Skeletal muscle tissue (tissue), 4 donors: ENCODE data around the gene FBXO47. TPM values are rescaled to one million over a fixed set of nuclear protein-coding genes. Genes with fewer than 3 reads are reported as not detected.
"Not testable (repeated sequence)": the region's sequence is repeated elsewhere in the genome, so short reads cannot be mapped to it uniquely, and the experiment has no call there.

Experiments
- H3K27ac ChIP-seq: one replicate; pipeline ENCODE4 v1.7.0; 2013; ENCODE audit warnings: mild to moderate bottlenecking, low read depth, low read length, inconsistent platforms
- H3K27me3 ChIP-seq, 3 donors: one replicate each; pipeline ENCODE4 v1.7.0; 2013; ENCODE audit warnings: low read length in 3 of 3; ENCODE audit not compliant: control insufficient read depth in 3 of 3, insufficient read depth in 3 of 3
- H3K36me3 ChIP-seq, 3 donors: one replicate each; pipeline ENCODE4 v1.7.0; 2013; ENCODE audit warnings: low read length in 3 of 3; ENCODE audit not compliant: control insufficient read depth in 3 of 3, insufficient read depth in 3 of 3
- H3K4me1 ChIP-seq, 3 donors: one replicate each; pipeline ENCODE4 v1.7.0; 2013; ENCODE audit warnings: low read length in 3 of 3, mild to moderate bottlenecking in 3 of 3; ENCODE audit not compliant: control insufficient read depth in 3 of 3, insufficient read depth in 3 of 3
- H3K4me3 ChIP-seq, 3 donors: one replicate each; pipeline ENCODE4 v1.7.0; 2013; ENCODE audit warnings: low read length in 3 of 3
- H3K9ac ChIP-seq, 3 donors: one replicate each; pipeline ENCODE4 v1.7.0; 2013; ENCODE audit warnings: low read length in 3 of 3, mild to moderate bottlenecking in 3 of 3, moderate library complexity in 2 of 3, low read depth in 1 of 3
- H3K9me3 ChIP-seq, 3 donors: one replicate each; pipeline ENCODE4 v1.7.0; 2013; ENCODE audit warnings: low read length in 3 of 3; ENCODE audit not compliant: control insufficient read depth in 3 of 3
- total RNA-seq: library from RNA; depleted of rRNA; stranded (reverse); fragments of >200 nt; gene quantifications from one replicate; pipeline ENCODE4 v1.2.3, GENCODE V29; 2014
- donor health status: Osteomylitis.

FBXO47 gene
- total RNA-seq, 1 donor from 2014 or later, result not detected

DNA sequence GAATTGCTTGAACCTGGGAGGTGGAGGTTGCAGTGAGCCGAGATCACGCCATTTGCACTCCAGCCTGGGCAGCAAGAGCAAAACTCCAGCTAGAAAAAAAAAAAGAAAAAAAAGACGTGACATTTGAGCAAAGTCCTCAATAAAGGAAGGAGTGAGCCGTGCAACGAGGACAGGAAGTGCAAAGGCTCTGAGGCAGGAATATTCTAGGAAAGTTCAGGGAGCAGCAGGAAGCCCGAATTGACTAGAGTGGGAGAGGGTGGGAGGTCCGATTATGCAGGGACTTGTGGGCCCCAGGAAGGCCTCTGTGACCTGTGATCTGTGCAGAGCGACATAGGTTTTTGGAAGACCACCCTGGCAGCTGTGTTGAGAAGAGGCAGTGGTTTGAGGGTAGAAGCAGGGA is 50.4 kb downstream of the FBXO47 start:
- H3K27me3 ChIP-seq, result no peaks in the 10 kb centered on the region
- H3K4me3 ChIP-seq, result no peak overlapping the region
- no peak overlapping the region for H3K27ac ChIP-seq
- no peaks in the 10 kb centered on the region for H3K9me3 ChIP-seq
- peaks cover 29 to 48% (median 36%) of the 10 kb centered on the region in 3 donors for H3K36me3 ChIP-seq
- H3K9ac ChIP-seq, result no peak overlapping the region
- H3K4me1 ChIP-seq, result peaks cover 26 to 46% (median 33%) of the 10 kb centered on the region in 3 donors

DNA sequence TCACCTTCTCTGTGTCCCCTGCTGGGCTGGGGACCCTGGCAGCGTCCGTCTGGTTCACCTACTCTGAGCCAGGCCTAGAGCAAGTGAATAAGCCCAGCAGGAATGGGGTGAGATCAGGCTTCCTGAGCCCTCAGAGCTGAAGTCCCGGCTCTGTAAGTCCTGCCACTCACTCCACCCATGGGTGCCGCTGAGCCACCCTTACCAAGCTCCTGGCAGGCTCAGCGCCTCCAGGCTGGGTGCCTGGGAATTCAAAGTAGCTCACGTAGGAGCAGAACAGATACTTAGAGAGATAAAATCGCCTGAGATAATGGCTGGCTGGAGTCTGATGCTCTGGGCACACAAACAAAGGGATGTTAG is 51.6 kb downstream of the FBXO47 start:
- H3K4me1 ChIP-seq, result peaks cover 18 to 48% (median 36%) of the 10 kb centered on the region in 3 donors
- peaks cover 29 to 50% (median 38%) of the 10 kb centered on the region in 3 donors for H3K36me3 ChIP-seq
- no peak overlapping the region for H3K27ac ChIP-seq

GRCh38 chr17:38914741-38915638 is 52.2 kb downstream of the FBXO47 start:
- no peak overlapping the region for H3K4me3 ChIP-seq
- H3K27ac ChIP-seq, result no peak overlapping the region
- H3K36me3 ChIP-seq, result peaks cover 27 to 47% (median 40%) of the 10 kb centered on the region in 3 donors

More for the DNA sequence above, 51.6 kb downstream of the FBXO47 start:
- H3K4me3 ChIP-seq, result no peak overlapping the region
- H3K27me3 ChIP-seq, result no peaks in the 10 kb centered on the region
- H3K9me3 ChIP-seq, result no peaks in the 10 kb centered on the region
- no peak overlapping the region for H3K9ac ChIP-seq

DNA sequence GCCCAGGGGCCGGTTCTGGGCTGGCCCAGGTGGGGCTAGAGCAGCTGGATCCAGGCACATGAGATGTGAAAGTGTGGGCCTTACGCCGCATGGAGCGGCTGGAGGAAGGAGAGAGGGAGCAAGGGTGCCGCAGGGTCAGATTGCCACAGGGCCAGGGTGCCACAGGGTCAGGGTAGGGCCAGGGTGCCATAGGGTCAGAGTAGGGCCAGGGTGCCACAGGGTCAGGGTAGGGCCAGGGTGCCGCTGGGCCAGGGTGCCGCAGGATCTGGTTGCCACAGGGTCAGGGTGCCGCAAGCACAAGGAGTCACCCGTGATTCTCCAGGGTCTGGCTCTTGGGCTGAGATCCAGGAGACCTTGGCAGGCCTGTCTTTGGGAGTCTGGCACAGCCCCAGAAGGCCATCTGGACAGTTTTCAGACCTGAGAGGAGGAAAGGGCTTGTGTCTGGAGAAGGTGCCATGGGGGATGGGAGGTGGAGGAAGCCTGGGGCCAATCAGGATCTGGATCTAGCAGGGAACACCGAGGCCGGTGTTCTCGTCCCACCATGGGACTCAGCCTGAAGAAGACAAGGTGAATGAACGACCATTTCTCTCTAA is 54.9 kb downstream of the FBXO47 start:
- no peaks in the 10 kb centered on the region for H3K27me3 ChIP-seq
- peak overlapping the region in 2 of 3 donors; percentile 23 to 45 for H3K9ac ChIP-seq
- no peaks in the 10 kb centered on the region for H3K9me3 ChIP-seq
- no peak overlapping the region for H3K27ac ChIP-seq
- H3K4me3 ChIP-seq, result no peak overlapping the region
- peaks cover 26 to 43% (median 33%) of the 10 kb centered on the region in 3 donors for H3K4me1 ChIP-seq
- peaks cover 19 to 32% (median 27%) of the 10 kb centered on the region in 3 donors for H3K36me3 ChIP-seq

More at GRCh38 chr17:38914741-38915638, 52.2 kb downstream of the FBXO47 start:
- no peak overlapping the region for H3K9ac ChIP-seq
- H3K9me3 ChIP-seq, result no peaks in the 10 kb centered on the region
- no peaks in the 10 kb centered on the region for H3K27me3 ChIP-seq
- H3K4me1 ChIP-seq, result peaks cover 15 to 44% (median 30%) of the 10 kb centered on the region in 3 donors

- H3K27me3 ChIP-seq, H3K4me3 ChIP-seq, H3K9me3 ChIP-seq, H3K27ac ChIP-seq, H3K9ac ChIP-seq: not testable (repeated sequence)
- Histone ChIP-seq H3K4me1 (peaks cover 29 to 48% (median 39%) of the 10 kb centered on the region in 3 donors), H3K36me3 (peaks cover 17 to 27% (median 27%) of the 10 kb centered on the region in 3 donors)
Measured at GRCh38 chr17:38911731-38912081, 55.5 kb downstream of the FBXO47 start.

DNA sequence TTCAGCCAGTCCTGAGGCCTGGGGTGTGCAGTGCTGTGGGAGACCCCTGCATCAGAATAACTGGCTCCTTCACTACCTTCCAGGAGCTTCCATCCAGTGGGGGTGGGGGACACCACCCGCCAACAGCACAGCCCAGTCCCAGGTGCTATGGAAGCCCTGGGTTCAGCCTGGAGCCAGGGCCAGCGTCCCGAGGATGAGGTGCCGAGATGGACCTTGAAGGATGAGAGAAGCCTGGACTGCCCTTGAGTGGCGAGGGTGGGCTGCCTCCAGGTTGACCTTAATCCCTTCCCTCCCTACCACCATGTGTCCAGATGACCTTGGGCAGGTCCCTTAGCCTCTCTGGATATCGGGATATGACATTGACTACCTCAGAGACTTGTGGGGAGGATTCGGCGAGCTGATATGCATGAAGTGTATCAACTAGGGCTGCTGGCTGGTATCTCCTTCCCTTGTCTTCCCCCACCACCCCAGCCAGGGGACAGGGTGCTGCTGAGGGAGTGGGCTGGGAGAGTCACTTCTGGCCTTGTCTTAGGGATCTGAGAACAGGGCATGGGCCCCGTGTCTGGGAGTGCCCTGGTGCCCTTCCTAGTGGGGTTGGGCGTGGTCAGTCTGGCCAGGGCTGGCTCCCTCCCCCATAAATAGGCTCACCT is 56.0 kb downstream of the FBXO47 start:
- Histone ChIP-seq H3K9ac (no peak overlapping the region), H3K36me3 (peaks cover 17 to 27% (median 27%) of the 10 kb centered on the region in 3 donors), H3K27ac (no peak overlapping the region), H3K4me3 (no peak overlapping the region), H3K27me3 (no peaks in the 10 kb centered on the region), H3K9me3 (no peaks in the 10 kb centered on the region), H3K4me1 (peaks cover 33 to 51% (median 42%) of the 10 kb centered on the region in 3 donors)

GRCh38 chr17:38910325-38910724 is 56.9 kb downstream of the FBXO47 start:
- H3K27me3 ChIP-seq, result no peaks in the 10 kb centered on the region
- peaks cover 33 to 54% (median 42%) of the 10 kb centered on the region in 3 donors for H3K4me1 ChIP-seq
- H3K4me3 ChIP-seq, result no peak overlapping the region
- H3K27ac ChIP-seq, result no peak overlapping the region
- H3K9ac ChIP-seq, result no peak overlapping the region
- H3K9me3 ChIP-seq, result no peaks in the 10 kb centered on the region
- H3K36me3 ChIP-seq, result peaks cover 12 to 22% (median 19%) of the 10 kb centered on the region in 3 donors

DNA sequence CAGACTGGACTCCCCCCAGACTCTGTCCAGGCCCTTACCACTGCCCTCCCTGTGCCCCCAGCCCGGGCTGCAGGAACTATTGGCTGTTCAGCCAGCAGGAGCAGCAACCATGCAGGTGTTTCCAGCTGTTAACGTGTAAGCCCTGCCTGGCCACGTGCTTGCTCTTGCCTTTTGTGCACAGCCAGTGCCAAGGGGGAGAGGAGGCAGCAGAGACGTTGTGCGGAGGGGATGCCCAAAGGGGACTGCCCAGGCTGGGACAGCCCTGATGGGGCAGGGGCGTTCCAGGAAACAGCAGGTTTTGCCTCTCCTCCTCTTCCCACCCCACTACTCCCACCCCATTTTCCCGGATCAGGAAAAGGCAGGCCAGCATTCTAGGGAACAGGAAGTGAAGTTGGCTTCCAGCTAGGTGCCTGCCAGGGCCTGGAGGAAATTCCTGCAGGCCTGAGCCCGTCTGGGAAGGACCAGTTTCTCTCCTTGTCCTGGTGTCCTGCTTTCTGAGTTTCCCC is 58.5 kb downstream of the FBXO47 start:
- Histone ChIP-seq H3K36me3 (peaks cover 2 to 11% (median 5%) of the 10 kb centered on the region in 3 donors), H3K4me3 (no peak overlapping the region)

DNA sequence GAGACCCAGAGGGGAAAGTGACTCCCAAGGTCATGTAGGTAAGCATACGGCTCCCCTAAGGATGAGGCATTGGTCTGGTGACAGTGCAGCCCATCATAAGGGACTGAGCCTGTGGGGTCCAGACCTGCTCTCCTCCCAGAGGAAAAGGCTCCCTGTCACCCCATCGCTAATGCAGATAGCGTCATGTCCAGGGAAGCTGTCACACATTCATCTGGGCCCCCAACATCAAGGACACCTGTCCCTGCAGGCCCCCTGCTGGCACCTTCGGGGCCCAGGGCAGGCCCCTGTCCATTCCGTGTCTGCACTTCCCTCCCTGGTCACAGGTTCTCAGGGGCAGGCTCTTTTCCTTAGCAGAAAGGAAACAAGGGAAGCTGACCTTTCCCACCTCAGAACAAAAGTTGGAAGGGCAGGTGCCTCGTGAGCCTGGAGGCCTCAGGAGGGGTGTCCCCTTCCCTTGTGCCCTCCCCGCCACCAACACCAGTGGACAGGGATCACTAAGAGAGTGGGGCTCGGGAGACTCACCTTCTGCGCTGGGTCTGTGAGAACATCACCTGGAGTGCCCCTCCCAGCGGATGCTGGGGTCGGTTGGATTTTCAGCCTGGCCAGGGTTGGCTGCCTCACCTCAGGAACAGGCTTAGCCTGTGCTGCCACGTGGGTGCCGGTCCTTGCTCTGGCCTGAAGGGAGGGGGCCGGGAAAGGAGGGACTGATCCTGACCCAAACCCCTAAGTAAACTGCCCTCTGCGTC is 59.1 kb downstream of the FBXO47 start:
- Histone ChIP-seq H3K4me1 (peaks cover 30 to 46% (median 42%) of the 10 kb centered on the region in 3 donors), H3K36me3 (peaks cover 2 to 11% (median 5%) of the 10 kb centered on the region in 3 donors), H3K27me3 (no peaks in the 10 kb centered on the region), H3K4me3 (no peak overlapping the region), H3K9me3 (no peaks in the 10 kb centered on the region), H3K9ac (peak overlapping the region in 2 of 3 donors; percentile 25 to 38), H3K27ac (peak overlapping the region; percentile 51)

More for the DNA sequence above, 58.5 kb downstream of the FBXO47 start:
- peaks cover 33 to 49% (median 42%) of the 10 kb centered on the region in 3 donors for H3K4me1 ChIP-seq
- H3K9ac ChIP-seq, result peak overlapping the region in 1 of 3 donors; percentile 25
- H3K27ac ChIP-seq, result peak overlapping the region; percentile 51
- no peaks in the 10 kb centered on the region for H3K9me3 ChIP-seq
- H3K27me3 ChIP-seq, result no peaks in the 10 kb centered on the region
